Loucy (cell line): ENCODE measurements around the gene FAU.

ENCODE experiments used
- CTCF ChIP-seq: fragments of 200-600 bp; sonication (generic); conservative IDR thresholded peaks from 2 replicates; pipeline ENCODE4 v1.5.1; 2014; ENCODE audit warnings: mild to moderate bottlenecking, antibody characterized with exemption, low read length
- EZH2phosphoT487 ChIP-seq: fragments of 200-600 bp; IDR thresholded peaks from 2 replicates; pipeline ENCODE4 v1.6.1; 2018; ENCODE audit warnings: antibody characterized with exemption, mild to moderate bottlenecking, moderate library complexity, borderline replicate concordance

- no peak for TF ChIP-seq CTCF
- TF ChIP-seq EZH2phosphoT487 = no peak
Observed at GRCh38 chr11:65111744-65112545, 10.0 kb downstream of the FAU start, which contains the start of gene TM7SF2.
